Osteocyte (in vitro differentiated cells): ENCODE results near the gene XRCC2. TPM values are rescaled to one million over a fixed set of nuclear protein-coding genes. Genes with fewer than 3 reads are reported as not detected.

ENCODE experiments used
- DNase-seq: peaks from one replicate; pipeline ENCODE4 v3.0.0; 2021; ENCODE audit warnings: mixed read lengths; ENCODE audit not compliant: unreplicated experiment; ENCODE audit errors: extremely low spot score
- H3K27ac Mint-ChIP-seq: one replicate; pipeline ENCODE4 v1.8.0; 2021; ENCODE audit warnings: mild to moderate bottlenecking, mixed read lengths; ENCODE audit not compliant: unreplicated experiment
- H3K27me3 Mint-ChIP-seq: one replicate; pipeline ENCODE4 v1.8.0; 2021; ENCODE audit warnings: mixed read lengths; ENCODE audit not compliant: unreplicated experiment
- H3K36me3 Mint-ChIP-seq: one replicate; pipeline ENCODE4 v1.8.0; 2021; ENCODE audit warnings: mixed read lengths; ENCODE audit not compliant: unreplicated experiment
- H3K4me1 Mint-ChIP-seq: one replicate; pipeline ENCODE4 v1.8.0; 2021; ENCODE audit warnings: mixed read lengths; ENCODE audit not compliant: unreplicated experiment
- H3K4me3 Mint-ChIP-seq: one replicate; pipeline ENCODE4 v1.8.0; 2021; ENCODE audit warnings: mild to moderate bottlenecking, moderate library complexity, mixed read lengths; ENCODE audit not compliant: unreplicated experiment
- H3K9me3 Mint-ChIP-seq: one replicate; pipeline ENCODE4 v1.8.0; 2021; ENCODE audit warnings: mixed read lengths; ENCODE audit not compliant: unreplicated experiment
- total RNA-seq: library from RNA; stranded (reverse); gene quantifications from 2 replicates; pipeline ENCODE4 v1.2.1, GENCODE V29; 2021
- TF ChIP-seq, protein P1 (sequence below): fragments of 200-600 bp; sonication (generic); IDR thresholded peaks from 2 replicates; pipeline ENCODE4 v1.5.0; 2021; ENCODE audit warnings: antibody characterized with exemption, mild to moderate bottlenecking, moderate library complexity

XRCC2 gene
- total RNA-seq, 1 donor from 2014 or later, result 1.4 TPM

DNA sequence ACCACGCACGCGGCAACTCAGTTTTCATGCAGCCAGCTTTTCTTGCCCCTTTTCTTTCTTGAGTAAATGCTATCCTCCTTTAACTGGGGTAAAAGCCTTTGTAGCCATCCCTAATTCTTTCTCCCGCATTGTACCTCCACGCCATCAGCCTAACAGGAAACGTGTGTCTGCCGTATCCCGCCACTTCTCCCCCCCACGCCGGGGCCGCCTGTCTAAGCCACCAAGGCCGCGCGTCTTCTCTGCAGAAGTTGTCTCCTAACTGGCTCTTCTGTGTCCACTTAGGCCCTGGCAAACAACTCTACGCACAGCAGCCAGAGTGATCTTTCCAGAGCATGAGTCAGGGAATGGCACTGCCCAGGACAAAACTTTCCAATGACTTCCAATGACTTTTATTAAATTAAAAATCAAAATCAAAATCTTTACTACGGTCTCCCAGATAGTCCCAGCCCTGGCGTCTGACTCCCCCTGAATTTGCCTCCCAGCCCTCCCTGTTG lies 74.6 kb downstream of the XRCC2 start:
- Mint-ChIP-seq H3K9me3 (no peaks in the 10 kb centered on the region), H3K27me3 (no peaks in the 10 kb centered on the region), H3K4me3 (no peak overlapping the region), H3K27ac (no peak overlapping the region), H3K4me1 (no peaks in the 10 kb centered on the region), H3K36me3 (no peaks in the 10 kb centered on the region)
- TF ChIP-seq, protein P1, sequence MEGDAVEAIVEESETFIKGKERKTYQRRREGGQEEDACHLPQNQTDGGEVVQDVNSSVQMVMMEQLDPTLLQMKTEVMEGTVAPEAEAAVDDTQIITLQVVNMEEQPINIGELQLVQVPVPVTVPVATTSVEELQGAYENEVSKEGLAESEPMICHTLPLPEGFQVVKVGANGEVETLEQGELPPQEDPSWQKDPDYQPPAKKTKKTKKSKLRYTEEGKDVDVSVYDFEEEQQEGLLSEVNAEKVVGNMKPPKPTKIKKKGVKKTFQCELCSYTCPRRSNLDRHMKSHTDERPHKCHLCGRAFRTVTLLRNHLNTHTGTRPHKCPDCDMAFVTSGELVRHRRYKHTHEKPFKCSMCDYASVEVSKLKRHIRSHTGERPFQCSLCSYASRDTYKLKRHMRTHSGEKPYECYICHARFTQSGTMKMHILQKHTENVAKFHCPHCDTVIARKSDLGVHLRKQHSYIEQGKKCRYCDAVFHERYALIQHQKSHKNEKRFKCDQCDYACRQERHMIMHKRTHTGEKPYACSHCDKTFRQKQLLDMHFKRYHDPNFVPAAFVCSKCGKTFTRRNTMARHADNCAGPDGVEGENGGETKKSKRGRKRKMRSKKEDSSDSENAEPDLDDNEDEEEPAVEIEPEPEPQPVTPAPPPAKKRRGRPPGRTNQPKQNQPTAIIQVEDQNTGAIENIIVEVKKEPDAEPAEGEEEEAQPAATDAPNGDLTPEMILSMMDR, result no peak
- no peak for DNase-seq

DNA sequence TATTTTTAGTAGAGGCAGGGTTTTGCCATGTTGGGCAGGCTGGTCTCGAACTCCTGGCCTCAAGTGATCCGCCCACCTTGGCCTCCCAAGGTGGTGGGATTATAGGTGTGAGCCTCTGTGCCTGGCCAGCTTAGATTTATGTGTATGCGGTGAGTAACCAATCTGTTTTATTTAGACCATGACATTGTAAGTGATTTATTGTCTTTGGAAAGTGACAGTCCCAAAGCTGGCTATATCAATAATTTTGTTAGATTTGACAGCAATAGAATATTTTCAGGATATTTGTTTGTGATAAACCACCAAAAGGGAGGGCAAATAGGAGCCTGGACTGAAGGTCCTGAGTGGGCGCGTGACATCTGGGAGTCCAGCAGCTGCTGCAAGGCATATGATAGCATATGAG lies 75.7 kb downstream of the XRCC2 start:
- Mint-ChIP-seq H3K4me3 (no peak overlapping the region), H3K36me3 (no peaks in the 10 kb centered on the region), H3K27ac (no peak overlapping the region), H3K4me1 (no peaks in the 10 kb centered on the region), H3K27me3 (no peaks in the 10 kb centered on the region), H3K9me3 (no peaks in the 10 kb centered on the region)
- TF ChIP-seq, protein P1, result no peak
- DNase-seq, result no peak

DNA sequence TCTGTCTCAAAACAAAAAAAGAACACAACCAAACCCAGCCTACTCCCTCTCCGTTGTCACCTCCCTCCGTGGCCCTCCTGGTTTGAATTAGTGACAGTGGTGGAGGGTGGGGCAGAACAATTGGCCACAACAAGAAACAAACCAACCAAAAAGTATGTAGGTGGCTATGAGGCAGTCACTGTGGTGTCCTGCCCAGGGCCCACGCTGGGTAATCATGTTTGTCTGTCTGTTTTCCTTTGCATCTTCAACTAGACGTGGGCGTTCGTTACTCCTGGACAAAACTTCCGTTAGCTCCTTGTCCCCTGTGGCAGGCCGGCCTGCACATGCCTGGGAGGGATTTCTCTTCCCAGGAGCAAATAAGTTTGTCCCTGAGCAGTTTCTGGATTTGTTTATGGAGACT lies 78.4 kb downstream of the XRCC2 start:
- no peak overlapping the region for H3K27ac Mint-ChIP-seq
- DNase-seq, result no peak
- no peak overlapping the region for H3K4me3 Mint-ChIP-seq
- H3K36me3 Mint-ChIP-seq, result no peaks in the 10 kb centered on the region
- no peaks in the 10 kb centered on the region for H3K27me3 Mint-ChIP-seq
- no peaks in the 10 kb centered on the region for H3K9me3 Mint-ChIP-seq
- no peaks in the 10 kb centered on the region for H3K4me1 Mint-ChIP-seq
- TF ChIP-seq, protein P1, result no peak

DNA sequence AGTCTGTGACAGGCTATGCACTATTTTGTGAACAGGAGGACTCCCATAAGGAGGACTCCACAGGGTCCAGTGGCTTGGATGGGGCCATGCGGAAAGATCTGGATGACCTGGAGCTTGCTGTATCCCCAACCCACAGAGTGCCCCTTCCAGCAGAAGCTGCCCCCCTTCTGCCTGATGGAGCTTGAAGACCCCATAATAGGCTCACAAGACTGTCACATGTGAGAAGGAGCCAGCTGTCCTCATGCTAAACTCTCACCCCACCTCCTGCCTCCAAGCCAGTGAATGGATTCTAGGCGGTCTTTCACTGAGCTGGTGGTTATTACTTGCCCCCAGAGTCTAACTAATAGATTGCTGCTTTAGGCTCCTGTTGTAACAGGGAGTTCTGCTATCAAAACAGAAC lies 79.1 kb downstream of the XRCC2 start:
- no peak for DNase-seq

More for the DNA sequence above, 79.1 kb downstream of the XRCC2 start:
- TF ChIP-seq, protein P1, result no peak
- H3K9me3 Mint-ChIP-seq, result no peaks in the 10 kb centered on the region
- H3K27me3 Mint-ChIP-seq, result no peaks in the 10 kb centered on the region
- no peaks in the 10 kb centered on the region for H3K4me1 Mint-ChIP-seq
- no peaks in the 10 kb centered on the region for H3K36me3 Mint-ChIP-seq
- H3K4me3 Mint-ChIP-seq, result no peak overlapping the region
- H3K27ac Mint-ChIP-seq, result no peak overlapping the region

Other genes with a start within 250 kb of the XRCC2 start
- gene KMT2C, start 240.1 kb downstream of the XRCC2 start, total RNA-seq, result 71.8 and 76.2 TPM in 2 replicates
- 10.4 and 12.8 TPM in 2 replicates for gene ACTR3B, start 83.6 kb upstream of the XRCC2 start, total RNA-seq